K562 (cell line): ENCODE measurements around the gene AMIGO3. TPM values are rescaled to one million over a fixed set of nuclear protein-coding genes. Genes with fewer than 3 reads are reported as not detected.
"Not testable (repeated sequence)": the region's sequence is repeated elsewhere in the genome, so short reads cannot be mapped to it uniquely, and the experiment has no call there.

Experiments used
- ATAC-seq: fragments of 200-7000 bp; cut with Tn5 transposase; 3 replicates; pipeline ENCODE4 v1.9.1; 2020; ENCODE audit warnings: moderate library complexity
- BruUV-seq: library from RNA; stranded (reverse); fragments of 400-500 nt; replicated peaks from 2 replicates; lab custom pipeline; 2021; lab: Mats Ljungman, UMichigan
- CTCF ChIA-PET: fragments of 300-600 bp; formaldehyde crosslinking; extraction: SDS; loops from one replicate; lab custom pipeline; 2021; ENCODE audit warnings: low intra/inter-chr PET ratio; lab: Yijun Ruan, JAX
- POLR2A ChIA-PET: fragments of 300-600, 350-650 bp; sonication (Branson Sonifier 250); formaldehyde crosslinking; extraction: SDS; loops from one replicate; lab custom pipeline; 2021; ENCODE audit warnings: antibody characterized with exemption, inconsistent platforms; lab: Yijun Ruan, JAX
- DNase-seq, 4 experiments: peaks; one replicate each; pipeline versions ENCODE4 v3.0.0 to v3.0.0-alpha.2; 2011 to 2018; ENCODE audit warnings: low spot score in 3 of 4, mixed read lengths in 3 of 4; ENCODE audit errors: extremely low read depth in 1 of 4
- FAIRE-seq: peaks from 2 replicates; lab custom pipeline; 2011; peaks lifted over from hg19 to GRCh38; lab: Jason Lieb, UNC
- H2AFZ ChIP-seq: 2 replicates; pipeline ENCODE4 v1.6.0; 2011; ENCODE audit warnings: low read depth, low read length, control low read depth, inconsistent platforms
- H3K27ac ChIP-seq: fragments of 200-600 bp; 3 replicates; pipeline ENCODE4 v1.8.0; 2011; ENCODE audit warnings: low read depth, mild to moderate bottlenecking, control low read depth, inconsistent platforms, low read length, moderate library complexity, mixed read lengths; ENCODE audit errors: extremely low read depth
- H3K27me3 ChIP-seq, 2 experiments: fragments of 300-600 bp in 1 of 2; 2 replicates in 1 of 2; 3 replicates in 1 of 2; pipeline versions ENCODE4 v1.6.0 to v1.8.0; 2011; ENCODE audit warnings: inconsistent platforms in 2 of 2, low read length in 2 of 2, mild to moderate bottlenecking in 1 of 2, mixed read lengths in 1 of 2, moderate library complexity in 1 of 2; ENCODE audit not compliant: control insufficient read depth in 2 of 2, insufficient read depth in 2 of 2
- H3K36me3 ChIP-seq: fragments of 300-600 bp; 3 replicates; pipeline ENCODE4 v1.8.0; 2011; ENCODE audit warnings: mild to moderate bottlenecking, low read length, inconsistent platforms; ENCODE audit not compliant: control insufficient read depth, insufficient read depth
- H3K4me1 ChIP-seq, 2 experiments: fragments of 200-600 bp in 1 of 2; replicated peaks in 1 of 2; 2 replicates in 1 of 2; 3 replicates in 1 of 2; pipeline versions ENCODE4 v1.5.1 to v1.8.0; 2011; ENCODE audit warnings: inconsistent platforms in 2 of 2, low read length in 2 of 2, mild to moderate bottlenecking in 1 of 2, mixed read lengths in 1 of 2, moderate library complexity in 1 of 2; ENCODE audit not compliant: control insufficient read depth in 2 of 2, insufficient read depth in 2 of 2
- H3K4me2 ChIP-seq: 2 replicates; pipeline ENCODE4 v1.6.1; 2011; ENCODE audit warnings: low read length, control low read depth, inconsistent platforms, mixed read lengths; ENCODE audit not compliant: insufficient read depth
- H3K4me3 ChIP-seq: fragments of 200-600 bp; sonication (generic), shearing (Covaris generic); 2 replicates; pipeline ENCODE4 v1.5.1; 2016; ENCODE audit warnings: control low read depth, inconsistent platforms
- H3K79me2 ChIP-seq: fragments of 200-600 bp; 3 replicates; pipeline ENCODE4 v1.8.0; 2011; ENCODE audit warnings: low read length, inconsistent platforms; ENCODE audit not compliant: control insufficient read depth, insufficient read depth
- H3K9ac ChIP-seq, 2 experiments: 2 replicates each; pipeline versions ENCODE4 v1.6.0 to v1.6.1; 2011; ENCODE audit warnings: low read depth in 2 of 2, low read length in 2 of 2, control low read depth in 1 of 2, inconsistent platforms in 1 of 2, mild to moderate bottlenecking in 1 of 2, mixed read lengths in 1 of 2; ENCODE audit not compliant: insufficient read depth in 1 of 2
- H3K9me1 ChIP-seq: one replicate; pipeline ENCODE4 v1.6.0; 2011; ENCODE audit warnings: inconsistent platforms, mild to moderate bottlenecking, low read length, moderate library complexity; ENCODE audit not compliant: control insufficient read depth, insufficient read depth
- H3K9me3 ChIP-seq: replicated peaks from 2 replicates; pipeline ENCODE4 v1.5.1; 2011; ENCODE audit warnings: low read depth, low read length, inconsistent platforms; ENCODE audit not compliant: control insufficient read depth, insufficient read depth
- H4K20me1 ChIP-seq: replicated peaks from 2 replicates; pipeline ENCODE4 v1.6.1; 2011; ENCODE audit warnings: low read length, inconsistent platforms, mixed read lengths; ENCODE audit not compliant: control insufficient read depth, insufficient read depth
- POLR2G ChIP-seq: fragments of 200-400 bp; formaldehyde crosslinking; IDR thresholded peaks from 2 replicates; pipeline ENCODE4 v1.6.1; 2017; ENCODE audit warnings: low read depth, mild to moderate bottlenecking, antibody characterized with exemption, low read length, moderate library complexity
- RBFOX2 ChIP-seq: fragments of 200-400 bp; formaldehyde crosslinking; IDR thresholded peaks from 2 replicates; pipeline ENCODE4 v1.6.1; 2017; ENCODE audit warnings: low read depth, mild to moderate bottlenecking, low read length, moderate library complexity
- WGBS: fragments of 100-300 bp; shearing (Covaris generic); methylation state at CpG from one replicate; pipeline ENCODE4 v1.1.6; 2016; ENCODE audit warnings: low coverage, mixed read lengths; ENCODE audit not compliant: insufficient coverage; ENCODE audit errors: missing lambda C conversion rate; 5-methylcytosine and 5-hydroxymethylcytosine counted together
- in situ Hi-C: fragments of 300-500 bp; cut with MboI; formaldehyde crosslinking; loops from 4 replicates; pipeline ENCODE4 v1.15.0; 2018; ENCODE audit warnings: inconsistent platforms, mixed read lengths
- intact Hi-C: fragments of 100-400 bp; cut with micrococcal nuclease; formaldehyde crosslinking; loops from 2 replicates; pipeline ENCODE4 v1.14.2; 2022
- polyA plus RNA-seq, 8 experiments: library from polyadenylated mRNA; depleted of rRNA in 4 of 8; stranded (reverse) in 5 of 8; unstranded in 3 of 8; fragments of >200 nt; fragmentation: Nextera tagmentation in 2 of 8; fragmentation: Illumina TruSeq in 1 of 8; extraction: Ambion mirVana in 2 of 8; extraction: Trizol in 1 of 8; gene quantifications; 2 replicates each; pipeline versions ENCODE4 v1.2.1 to v1.2.3, GENCODE V29; 2011 to 2014; ENCODE audit warnings: inconsistent platforms in 1 of 8, missing spikeins in 1 of 8
- total RNA-seq, 7 experiments: library from RNA; depleted of rRNA in 6 of 7; stranded (reverse); fragments of >200 nt in 6 of 7; fragmentation: Illumina TruSeq in 2 of 7; extraction: Trizol in 2 of 7; gene quantifications; 2 replicates each; pipeline versions ENCODE4 v1.2.1 to v1.2.3, GENCODE V29; 2011 to 2021; ENCODE audit warnings: low replicate concordance in 1 of 7

Gene AMIGO3
- total and polyA plus RNA-seq, 9 of the 15 experiments (the other 6 are each of a cell fraction or from before 2014, with no cell fraction given) = 0.13 to 2.8 (median 0.44) TPM; not detected in 4

DNA sequence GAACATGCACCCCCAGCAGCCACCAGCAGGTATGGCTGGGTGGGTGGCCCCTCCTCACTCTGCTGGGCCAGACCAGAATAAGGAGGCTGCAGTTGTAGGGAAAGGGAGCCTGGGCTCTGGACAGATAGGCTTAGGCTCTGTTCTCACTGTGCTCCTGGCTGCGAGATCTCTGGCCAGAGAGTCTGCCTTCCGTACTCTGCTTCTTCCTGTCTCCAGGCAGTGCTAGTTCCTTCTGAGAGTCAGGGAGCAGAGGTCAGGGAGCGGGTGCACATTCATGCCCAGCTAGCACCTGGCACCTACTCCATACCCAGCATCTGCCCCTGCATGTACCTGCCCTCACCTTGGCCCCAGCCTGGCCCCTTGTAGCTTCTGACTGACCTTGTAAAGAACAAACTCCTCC lies 28.0 kb downstream of the AMIGO3 start:
- CTCF ChIA-PET, H3K4me2 ChIP-seq, H3K4me3 ChIP-seq, H3K27ac ChIP-seq, DNase-seq, FAIRE-seq, H4K20me1 ChIP-seq, in situ Hi-C loops, H3K36me3 ChIP-seq, BruUV-seq, H3K27me3 ChIP-seq, H2AFZ ChIP-seq, intact Hi-C loops, H3K9me3 ChIP-seq, ATAC-seq, H3K9me1 ChIP-seq: not testable (repeated sequence)
- WGBS = 98% methylated on average over 3 of the region's 3 CpGs
- H3K9ac ChIP-seq = peak overlapping the region in 1 of 2 experiments; percentile 70; a peak in 2 of 4 replicates
- POLR2A ChIA-PET = interaction anchor here (0.8 kb wide), 1 partner anchor 151 kb away, joined by 4 read pairs; no protein-coding TSS in a partner anchor
- H3K79me2 ChIP-seq = peaks cover 26% of the 10 kb centered on the region
- peaks cover 6 to 29% of the 10 kb centered on the region in 2 experiments; a peak in 4 of 5 replicates for H3K4me1 ChIP-seq

- Histone ChIP-seq H3K4me1 (peaks cover 6 to 33% of the 10 kb centered on the region in 2 experiments; a peak in 4 of 5 replicates), H3K79me2 (peaks cover 26% of the 10 kb centered on the region), H3K4me2 (peak overlapping the region; percentile 81; the same call in 1 of the 2 replicates), H3K9ac (peak overlapping the region in 1 of 2 experiments; percentile 68; a peak in 1 of 4 replicates)
- H3K4me3 ChIP-seq, H4K20me1 ChIP-seq, BruUV-seq, H3K27ac ChIP-seq, CTCF ChIA-PET, H2AFZ ChIP-seq, H3K9me1 ChIP-seq, H3K36me3 ChIP-seq, intact Hi-C loops, FAIRE-seq, in situ Hi-C loops, H3K27me3 ChIP-seq, H3K9me3 ChIP-seq, ATAC-seq, DNase-seq: not testable (repeated sequence)
- 100% methylated on average over 1 of the region's 3 CpGs for WGBS
- TF ChIP-seq POLR2G (0 out of 2 replicates have a peak, but pooled peaks have one; percentile 44), RBFOX2 (0 out of 2 replicates have a peak, but pooled peaks have one; percentile 20)
- POLR2A ChIA-PET = interaction anchor here (0.8 kb wide), 1 partner anchor 151 kb away, joined by 4 read pairs; no protein-coding TSS in a partner anchor
These were observed 28.6 kb downstream of the AMIGO3 start for GRCh38 chr3:49690856-49691255.
